ENCODE results near the gene VSIG8.

- TF ChIP-seq CTCF (IDR thresholded peaks at IDR 0.05) (no peak), POLR2A (IDR thresholded peaks at IDR 0.05) (no peak)
These were observed 33.5 kb upstream of the VSIG8 start for GRCh38 chr1:159895836-159896545.
